ENCODE measurements around the gene WDHD1. TPM values are rescaled to one million over a fixed set of nuclear protein-coding genes. Genes with fewer than 3 reads are reported as not detected.

The WDHD1 gene
- total and polyA plus RNA-seq, 2 of the 4 experiments (the other 2 are of a cell fraction): 4.4 to 13.1 TPM

GRCh38 chr14:54893151-54893760, 133.6 kb downstream of the WDHD1 start:
- no TSS peak for BruUV-seq (replicated peaks)
- Histone ChIP-seq H2BK5ac (ENCODE audit: low read depth, low read length, poor library complexity, severe bottlenecking) (no peak overlapping the region), H3K4me1 (ENCODE audit: control insufficient read depth, insufficient read depth, low read length) (no peaks in the 10 kb centered on the region), H2AFZ (replicated peaks; ENCODE audit: low read length, poor library complexity) (peak overlapping the region; percentile 40), H4K91ac (ENCODE audit: insufficient read depth, low read depth, low read length) (no peak overlapping the region), H4K8ac (ENCODE audit: low read depth in 2 of 2, low read length in 2 of 2) (no peak overlapping the region), H3K36me3 (ENCODE audit: control insufficient read depth, insufficient read depth, low read length) (no peaks in the 10 kb centered on the region), H3K4me2 (ENCODE audit: low read depth, low read length) (no peak overlapping the region), H3K9ac (ENCODE audit: low read depth, low read length) (no peak overlapping the region), H3K23ac (ENCODE audit: low read depth, low read length) (no peak overlapping the region), H3K18ac (ENCODE audit: low read depth, low read length) (no peak overlapping the region), H3K9me1 (ENCODE audit: insufficient read depth, low read length) (peaks cover 2% of the 10 kb centered on the region; the same call in 1 of the 2 replicates), H3K27ac (ENCODE audit: insufficient read depth, low read length) (no peak overlapping the region), H3K79me1 (ENCODE audit: low read depth in 1 of 2, low read length in 2 of 2) (no peaks in the 10 kb centered on the region), H2BK120ac (ENCODE audit: low read depth, low read length) (no peak overlapping the region), H3K9me3 (ENCODE audit: control insufficient read depth, insufficient read depth, low read length) (no peaks in the 10 kb centered on the region), H4K5ac (ENCODE audit: low read depth, low read length) (no peak overlapping the region), H2AK9ac (replicated peaks; ENCODE audit: low read depth, low read length, poor library complexity) (no peak overlapping the region), H4K20me1 (ENCODE audit: insufficient read depth, low read length) (no peaks in the 10 kb centered on the region), H3K4me3 (ENCODE audit: insufficient read depth, low read depth, low read length) (no peak overlapping the region), H2AK5ac (ENCODE audit: low read depth, low read length) (no peak overlapping the region), H3K56ac (ENCODE audit: extremely low read depth, insufficient read depth, low read length) (no peak overlapping the region), H2BK20ac (ENCODE audit: low read depth, low read length) (no peak overlapping the region), H2BK15ac (ENCODE audit: low read depth, low read length) (no peak overlapping the region), H3K27me3 (ENCODE audit: control insufficient read depth, insufficient read depth, low read length) (no peaks in the 10 kb centered on the region), H3K14ac (replicated peaks; ENCODE audit: low read depth, low read length) (no peak overlapping the region), H3K4ac (ENCODE audit: low read depth, low read length) (no peak overlapping the region)
- peak; percentile 73 for ATAC-seq (ENCODE audit: low read depth)
- intact Hi-C loops (cut with micrococcal nuclease) (loop anchor here (1.0 kb wide), 1 partner anchor 329 kb away; no protein-coding TSS in a partner anchor), in situ Hi-C loops (cut with MboI; ENCODE audit: low sequenced_read_pairs) (no loop called here), dilution Hi-C loops (cut with HindIII; ENCODE audit: low sequenced_read_pairs, unreplicated experiment) (no loop called here)
- ChIA-PET POLR2A (ENCODE audit: unreplicated experiment) (no interaction called here), CTCF (interaction anchor here (0.9 kb wide), 1 partner anchor 22 kb away, joined by 3 read pairs; no protein-coding TSS in a partner anchor)
- TF ChIP-seq CTCF (conservative IDR thresholded peaks at IDR 0.05; ENCODE audit: low read depth, low read length): peak; percentile 71
- TF ChIP-seq RAD21 (IDR thresholded peaks at IDR 0.05; ENCODE audit: low read length): peak; percentile 50; the same call in 1 of the 2 replicates
- TF ChIP-seq CEBPB (IDR thresholded peaks at IDR 0.05; ENCODE audit: low read depth, low read length): no peak
- TF ChIP-seq NFE2L2 (IDR thresholded peaks at IDR 0.05; ENCODE audit: low read depth, low read length): no peak
- peak; percentile 47; the same call in 1 of the 2 replicates for TF ChIP-seq SMC3 (IDR thresholded peaks at IDR 0.05; ENCODE audit: low read depth, low read length)
- no peak for TF ChIP-seq CHD1 (IDR thresholded peaks at IDR 0.05; ENCODE audit: low read depth, low read length)
- no peak for TF ChIP-seq BHLHE40 (IDR thresholded peaks at IDR 0.05; ENCODE audit: low read depth, low read length)
- no peak for TF ChIP-seq POLR2A (IDR thresholded peaks at IDR 0.05; ENCODE audit: low read depth, low read length)
- TF ChIP-seq MAZ (IDR thresholded peaks at IDR 0.05; ENCODE audit: borderline replicate concordance, low read depth, low read length): no peak
- TF ChIP-seq USF2 (IDR thresholded peaks at IDR 0.05; ENCODE audit: low read depth, low read length): no peak
- peak; percentile 80 for DNase-seq
- WGBS, 2 experiments (ENCODE audit: extremely low coverage in 2 of 2, insufficient read length in 1 of 2): no CpG with 5 or more reads among the region's 3 CpGs

Measured in IMR-90 (cell line).